HG03442 (cell line): Measurements from ENCODE around the gene DEGS1.
A peak's percentile ranks its signal among the peaks of the same experiment; 100 is the strongest.
"Not testable (repeated sequence)": the region's sequence is repeated elsewhere in the genome, so short reads cannot be mapped to it uniquely, and the experiment has no call there.

Source experiments
- ATAC-seq: cut with Tn5 transposase; IDR thresholded peaks from one replicate; pipeline ENCODE4 v1.9.1; 2021; ENCODE audit warnings: mild to moderate bottlenecking, moderate library complexity; ENCODE audit not compliant: unreplicated experiment

The DEGS1 gene

DNA sequence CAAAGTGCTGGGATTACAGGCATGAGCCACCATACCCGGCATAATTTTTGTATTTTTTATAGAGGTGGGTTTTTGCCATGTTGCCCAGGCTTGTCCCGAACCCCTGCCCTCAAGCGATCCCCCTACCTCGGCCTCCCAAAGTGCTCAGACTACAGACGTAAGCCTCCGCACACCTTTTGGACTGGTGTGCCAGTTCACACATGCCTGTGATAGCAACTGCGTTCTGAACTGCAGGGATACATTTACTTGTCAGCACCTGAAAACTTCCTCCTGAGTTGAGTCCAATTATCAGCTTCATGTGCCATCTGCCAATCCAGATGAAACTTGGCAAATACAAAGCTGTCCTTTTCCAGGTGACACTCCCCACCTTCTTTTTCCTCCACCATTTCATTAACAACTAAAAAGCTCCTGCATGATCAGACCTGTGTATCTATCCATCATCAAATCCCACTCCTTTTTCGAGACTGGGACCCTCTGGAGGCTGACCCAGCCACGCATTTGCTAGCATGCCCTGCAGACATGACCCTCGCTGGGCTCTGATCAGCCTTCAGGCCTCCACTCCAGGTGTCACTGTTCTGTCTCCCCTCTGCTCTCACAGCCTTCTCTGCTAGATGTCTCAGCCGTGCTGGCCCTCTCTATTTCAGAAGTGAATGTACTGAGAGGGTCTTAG lies 2.1 kb upstream of the DEGS1 start:
- no peak for ATAC-seq

DNA sequence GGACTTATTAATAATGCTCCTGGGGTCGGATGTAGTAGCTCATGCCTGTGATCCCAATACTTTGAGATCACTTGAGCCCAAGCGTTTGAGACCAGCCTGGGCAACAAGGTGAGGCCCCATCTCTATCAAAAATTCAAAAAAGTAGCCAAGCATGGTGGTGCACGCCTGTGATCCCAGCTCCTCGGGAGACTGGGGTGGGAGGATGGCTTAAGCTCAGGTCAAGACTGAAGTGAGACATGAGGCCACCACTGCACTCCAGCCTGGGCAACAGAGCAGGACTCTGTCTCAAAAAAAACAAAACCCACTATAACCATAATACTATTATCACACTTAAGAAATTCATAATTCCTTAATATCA lies 1.6 kb upstream of the DEGS1 start:
- ATAC-seq = no peak

DNA sequence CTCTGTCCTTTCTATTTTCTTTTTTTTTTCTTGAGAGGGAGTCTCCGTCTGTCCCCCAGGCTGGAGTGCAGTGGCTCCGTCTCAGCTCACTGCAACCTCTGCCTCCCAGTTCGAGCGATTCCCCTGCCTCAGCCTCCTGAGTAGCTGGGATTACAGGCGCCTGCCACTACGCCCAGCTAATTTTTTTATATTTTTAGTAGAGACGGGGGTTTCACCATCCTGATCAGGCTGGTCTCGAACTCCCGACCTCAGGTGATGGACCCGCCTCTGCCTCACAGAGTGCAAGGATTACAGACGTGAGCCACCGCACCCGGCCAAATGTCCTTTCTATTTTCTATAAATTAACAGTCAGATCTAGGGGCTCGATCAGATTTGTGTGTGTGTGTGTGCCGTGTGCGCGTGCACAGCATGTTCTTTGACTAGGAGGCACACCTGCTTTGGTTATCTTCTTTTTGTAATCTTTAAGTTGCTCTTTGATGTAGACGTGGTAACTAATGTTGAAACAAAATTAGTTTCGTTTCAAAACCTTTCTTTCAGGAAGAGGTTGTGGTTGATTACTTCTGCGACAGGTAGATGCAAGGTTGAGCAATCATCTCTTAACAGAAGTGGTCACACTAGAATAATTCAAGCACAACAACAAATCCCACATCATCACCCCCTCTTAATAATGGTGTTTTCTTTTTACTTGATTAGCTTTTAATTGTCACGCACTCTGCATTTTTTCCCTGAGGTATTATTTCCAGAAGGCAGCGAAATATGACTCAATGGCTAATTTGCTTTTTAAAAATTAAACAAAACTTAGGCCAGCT lies 779 bp upstream of the DEGS1 start:
- ATAC-seq = peak; percentile 39

- ATAC-seq = peak; percentile 44
Measured at GRCh38 chr1:224183591-224184312, 712 bp downstream of the DEGS1 start.

DNA sequence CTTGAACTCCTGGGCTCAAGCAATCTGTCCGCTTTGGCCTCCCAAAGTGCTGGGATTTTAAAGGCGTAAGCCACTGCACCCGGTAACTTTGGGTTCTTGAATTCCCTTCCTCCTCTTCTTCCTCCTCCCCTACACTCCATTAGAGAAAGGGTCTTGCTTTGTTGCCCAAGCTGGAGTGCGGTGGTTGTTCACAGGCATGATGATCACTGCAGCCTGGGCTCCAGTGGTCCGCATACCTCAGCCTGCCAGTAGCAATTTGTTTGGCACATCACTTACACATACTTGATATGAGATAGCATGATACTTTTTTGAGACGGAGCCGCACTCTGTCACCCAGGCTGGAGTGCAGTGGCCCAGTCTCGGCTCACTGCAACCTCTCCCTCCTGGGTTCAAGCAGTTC lies 2.2 kb downstream of the DEGS1 start:
- no peak for ATAC-seq

DNA sequence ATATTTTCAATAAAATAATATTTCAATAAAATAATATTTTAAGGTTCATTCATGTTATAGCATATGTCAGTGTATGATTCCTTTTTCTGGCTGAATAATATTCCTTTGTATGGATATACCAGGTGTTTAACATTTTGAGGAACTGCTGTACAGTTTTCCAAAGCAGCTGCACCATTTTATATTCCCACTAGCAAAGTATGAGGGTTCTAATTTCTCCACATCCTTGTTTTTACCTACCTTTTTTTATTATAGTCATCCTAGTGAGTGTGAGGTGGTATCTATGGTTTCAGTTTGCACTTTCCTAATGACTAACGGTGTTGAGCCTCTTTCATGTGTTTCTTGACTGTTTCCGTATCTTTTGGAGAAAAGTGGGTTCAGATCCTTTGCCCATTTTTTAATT lies 5.2 kb downstream of the DEGS1 start:
- no peak for ATAC-seq

DNA sequence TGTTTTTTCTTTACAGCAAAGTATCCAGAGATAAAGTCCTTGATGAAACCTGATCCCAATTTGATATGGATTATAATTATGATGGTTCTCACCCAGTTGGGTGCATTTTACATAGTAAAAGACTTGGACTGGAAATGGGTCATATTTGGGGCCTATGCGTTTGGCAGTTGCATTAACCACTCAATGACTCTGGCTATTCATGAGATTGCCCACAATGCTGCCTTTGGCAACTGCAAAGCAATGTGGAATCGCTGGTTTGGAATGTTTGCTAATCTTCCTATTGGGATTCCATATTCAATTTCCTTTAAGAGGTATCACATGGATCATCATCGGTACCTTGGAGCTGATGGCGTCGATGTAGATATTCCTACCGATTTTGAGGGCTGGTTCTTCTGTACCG lies 6.5 kb downstream of the DEGS1 start:
- ATAC-seq = no peak

GRCh38 chr1:224192082-224192788 lies 9.2 kb downstream of the DEGS1 start:
- no peak for ATAC-seq

DNA sequence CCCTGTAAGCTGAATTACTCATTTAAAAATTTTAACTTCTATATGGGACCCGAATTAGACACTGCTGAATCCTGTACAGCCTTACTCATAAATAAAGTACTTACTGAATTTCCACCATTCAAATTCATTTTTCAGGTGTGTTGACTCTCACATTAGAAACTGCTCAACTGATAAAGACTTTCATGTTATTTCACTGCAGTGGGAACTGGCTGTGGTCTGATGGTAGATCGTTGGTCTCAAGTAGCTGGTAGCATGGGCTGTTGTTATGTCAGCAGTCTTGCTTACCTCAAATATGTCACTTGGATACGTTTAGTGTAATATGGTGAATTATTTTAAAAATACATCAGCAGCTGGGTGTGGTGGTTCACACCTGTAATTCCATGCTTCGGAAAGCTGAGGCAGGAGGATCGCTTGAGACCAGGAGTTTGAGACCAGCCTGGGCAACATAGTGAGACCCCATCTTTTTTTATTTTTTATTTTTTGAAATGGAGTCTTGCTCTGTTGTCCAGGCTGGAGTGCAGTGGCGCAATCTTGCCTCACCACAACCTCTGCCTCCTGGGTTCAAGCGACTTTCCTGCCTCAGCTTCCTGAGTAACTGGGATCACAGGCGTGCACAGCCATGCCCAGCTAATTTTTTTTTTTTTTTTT lies 10.4 kb downstream of the DEGS1 start:
- no peak for ATAC-seq

GRCh38 chr1:224196813-224197600 lies 14.0 kb downstream of the DEGS1 start:
- no peak for ATAC-seq

GRCh38 chr1:224198572-224198971 lies 15.5 kb downstream of the DEGS1 start:
- no peak for ATAC-seq

GRCh38 chr1:224199679-224200078 lies 16.6 kb downstream of the DEGS1 start:
- no peak for ATAC-seq

GRCh38 chr1:224201383-224201782 lies 18.3 kb downstream of the DEGS1 start:
- no peak for ATAC-seq

- no peak for ATAC-seq
Measured at GRCh38 chr1:224201853-224202252, 18.8 kb downstream of the DEGS1 start.

DNA sequence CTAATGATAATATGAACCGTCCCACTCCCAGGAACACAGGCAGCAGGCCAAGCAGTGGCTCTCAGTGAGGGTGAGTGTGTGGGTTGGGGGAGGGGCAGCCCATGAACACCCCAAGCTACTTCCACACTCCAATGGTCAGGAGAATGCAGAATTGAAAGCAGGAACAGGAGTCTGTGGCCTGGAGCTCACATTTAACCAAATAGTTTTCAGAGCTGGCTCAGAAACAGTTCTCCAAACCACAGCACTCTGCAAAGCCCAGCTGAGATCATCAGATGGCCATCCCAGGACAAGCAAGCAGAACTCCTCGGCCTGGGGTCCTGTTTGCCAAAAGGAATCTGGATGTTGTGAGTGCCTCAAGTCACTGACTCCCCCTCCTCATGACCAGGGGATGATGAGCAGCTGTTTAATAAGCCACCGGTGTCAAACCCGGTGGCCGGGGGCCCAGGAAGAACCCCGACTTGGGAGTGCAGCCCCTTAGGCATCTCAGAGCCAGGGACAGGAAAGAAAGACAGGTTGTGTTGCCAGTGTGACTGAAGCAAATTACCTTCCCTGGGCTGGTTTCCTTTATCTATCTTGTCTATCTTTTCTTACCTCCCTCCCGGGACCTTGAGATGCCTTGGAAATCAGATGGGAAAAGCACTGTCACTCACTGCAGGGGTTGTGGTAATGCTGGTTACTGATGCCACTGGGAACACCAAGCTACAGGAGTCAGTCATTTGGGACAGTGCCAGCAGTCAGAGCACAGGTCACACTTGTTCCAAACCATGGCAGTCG lies 20.4 kb downstream of the DEGS1 start:
- peak; percentile 45 for ATAC-seq

GRCh38 chr1:224205438-224205840 lies 22.4 kb downstream of the DEGS1 start:
- ATAC-seq = no peak

GRCh38 chr1:224205931-224206538 lies 23.0 kb downstream of the DEGS1 start:
- not testable (repeated sequence) for ATAC-seq

- ATAC-seq = no peak
Measured at GRCh38 chr1:224211206-224211962, 28.3 kb downstream of the DEGS1 start.
